Caco-2 (cell line): ENCODE measurements around the gene IRAK1. TPM values are rescaled to one million over a fixed set of nuclear protein-coding genes. Genes with fewer than 3 reads are reported as not detected.

Experiments
- BruUV-seq: library from RNA; stranded (reverse); fragments of 400-500 nt; replicated peaks from 2 replicates; lab custom pipeline; 2021; lab: Mats Ljungman, UMichigan
- CTCF ChIA-PET: fragments of 300-600 bp; sonication (Branson Sonifier 250); formaldehyde crosslinking; loops from one replicate; lab custom pipeline; 2022; ENCODE audit warnings: antibody characterized with exemption; lab: Charles Lee
- POLR2A ChIA-PET: fragments of 300-600 bp; sonication (Branson Sonifier 250); formaldehyde crosslinking; loops from one replicate; lab custom pipeline; 2022; ENCODE audit warnings: antibody characterized with exemption; lab: Charles Lee
- DNase-seq, 2 experiments: peaks; one replicate each; pipeline versions ENCODE4 v3.0.0 to v3.0.0-alpha.2; 2020 to 2022
- H3K27me3 ChIP-seq: replicated peaks from 2 replicates; pipeline ENCODE4 v1.6.0; 2011; ENCODE audit warnings: low read length; ENCODE audit not compliant: control insufficient read depth, insufficient read depth
- H3K36me3 ChIP-seq: 2 replicates; pipeline ENCODE4 v1.5.1; 2011; ENCODE audit warnings: low read length; ENCODE audit not compliant: control insufficient read depth, insufficient read depth
- H3K4me1 ChIP-seq: fragments of 250-450 bp; sonication (Bioruptor Pico); 2 replicates; pipeline ENCODE4 v1.5.1; 2020; ENCODE audit warnings: mild to moderate bottlenecking
- H3K4me3 ChIP-seq: 2 replicates; pipeline ENCODE4 v1.5.1; 2011; ENCODE audit warnings: low read depth, mild to moderate bottlenecking, control low read depth, low read length
- H3K9me3 ChIP-seq: fragments of 250-450 bp; sonication (Bioruptor Pico); 2 replicates; pipeline ENCODE4 v1.5.1; 2020; ENCODE audit warnings: mild to moderate bottlenecking, moderate library complexity
- H3K27ac Mint-ChIP-seq: one replicate; pipeline ENCODE4 v1.8.0; 2022; ENCODE audit warnings: mixed read lengths; ENCODE audit not compliant: unreplicated experiment
- H3K27me3 Mint-ChIP-seq: one replicate; pipeline ENCODE4 v1.8.0; 2022; ENCODE audit warnings: mixed read lengths; ENCODE audit not compliant: insufficient read depth, unreplicated experiment
- H3K36me3 Mint-ChIP-seq: one replicate; pipeline ENCODE4 v1.8.0; 2022; ENCODE audit warnings: mild to moderate bottlenecking, mixed read lengths; ENCODE audit not compliant: insufficient read depth, unreplicated experiment
- H3K4me1 Mint-ChIP-seq: one replicate; pipeline ENCODE4 v1.8.0; 2022; ENCODE audit warnings: low read depth, mixed read lengths; ENCODE audit not compliant: unreplicated experiment
- H3K4me3 Mint-ChIP-seq: one replicate; pipeline ENCODE4 v1.8.0; 2022; ENCODE audit warnings: mild to moderate bottlenecking, moderate library complexity, mixed read lengths; ENCODE audit not compliant: unreplicated experiment
- H3K9me3 Mint-ChIP-seq: one replicate; pipeline ENCODE4 v1.8.0; 2022; ENCODE audit warnings: mixed read lengths; ENCODE audit not compliant: unreplicated experiment
- intact Hi-C: fragments of 100-400 bp; cut with micrococcal nuclease; formaldehyde crosslinking; loops from one replicate; pipeline ENCODE4 v1.10.0; 2022; ENCODE audit not compliant: unreplicated experiment
- total RNA-seq: library from RNA; stranded (reverse); gene quantifications from 2 replicates; pipeline ENCODE4 v1.2.3, GENCODE V29; 2022
- TF ChIP-seq, protein P1 (sequence below), 2 experiments: fragments of 200-600 bp in 1 of 2; IDR thresholded peaks; 1 replicate in 1 of 2; 2 replicates in 1 of 2; pipeline versions ENCODE4 v1.5.1 to v1.8.0; 2011 to 2022; ENCODE audit warnings: antibody characterized with exemption in 1 of 2, control low read depth in 1 of 2, inconsistent platforms in 1 of 2, low read depth in 1 of 2, low read length in 1 of 2, mild to moderate bottlenecking in 1 of 2, moderate library complexity in 1 of 2; ENCODE audit not compliant: insufficient read depth in 1 of 2, severe bottlenecking in 1 of 2, unreplicated experiment in 1 of 2

The IRAK1 gene
- total RNA-seq, 1 experiment from 2014 or later: 119 TPM

- CTCF ChIA-PET: no interaction called here
- no peaks in the 10 kb centered on the region for H3K27me3 ChIP-seq
- Mint-ChIP-seq H3K27ac (no peak overlapping the region), H3K4me1 (no peaks in the 10 kb centered on the region), H3K9me3 (no peaks in the 10 kb centered on the region), H3K36me3 (peaks cover 23% of the 10 kb centered on the region), H3K4me3 (no peak overlapping the region), H3K27me3 (no peaks in the 10 kb centered on the region)
- H3K9me3 ChIP-seq: no peaks in the 10 kb centered on the region
- H3K4me3 ChIP-seq: no peak overlapping the region
- POLR2A ChIA-PET: no interaction called here
- H3K4me1 ChIP-seq: 0 out of 2 replicates have a peak, but pooled peaks cover 3% of the 10 kb centered on the region
- no peaks in the 10 kb centered on the region for H3K36me3 ChIP-seq
- no peak for DNase-seq
- intact Hi-C loops: no loop called here
- no TSS peak for BruUV-seq
- TF ChIP-seq, protein P1, sequence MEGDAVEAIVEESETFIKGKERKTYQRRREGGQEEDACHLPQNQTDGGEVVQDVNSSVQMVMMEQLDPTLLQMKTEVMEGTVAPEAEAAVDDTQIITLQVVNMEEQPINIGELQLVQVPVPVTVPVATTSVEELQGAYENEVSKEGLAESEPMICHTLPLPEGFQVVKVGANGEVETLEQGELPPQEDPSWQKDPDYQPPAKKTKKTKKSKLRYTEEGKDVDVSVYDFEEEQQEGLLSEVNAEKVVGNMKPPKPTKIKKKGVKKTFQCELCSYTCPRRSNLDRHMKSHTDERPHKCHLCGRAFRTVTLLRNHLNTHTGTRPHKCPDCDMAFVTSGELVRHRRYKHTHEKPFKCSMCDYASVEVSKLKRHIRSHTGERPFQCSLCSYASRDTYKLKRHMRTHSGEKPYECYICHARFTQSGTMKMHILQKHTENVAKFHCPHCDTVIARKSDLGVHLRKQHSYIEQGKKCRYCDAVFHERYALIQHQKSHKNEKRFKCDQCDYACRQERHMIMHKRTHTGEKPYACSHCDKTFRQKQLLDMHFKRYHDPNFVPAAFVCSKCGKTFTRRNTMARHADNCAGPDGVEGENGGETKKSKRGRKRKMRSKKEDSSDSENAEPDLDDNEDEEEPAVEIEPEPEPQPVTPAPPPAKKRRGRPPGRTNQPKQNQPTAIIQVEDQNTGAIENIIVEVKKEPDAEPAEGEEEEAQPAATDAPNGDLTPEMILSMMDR (IDR thresholded peaks at IDR 0.05; ENCODE audit: insufficient read depth in 1 of 2, low read depth in 1 of 2, low read length in 1 of 2, severe bottlenecking in 1 of 2, unreplicated experiment in 1 of 2): no peak
Measured at GRCh38 chrX:154057791-154058190, 38.1 kb upstream of the IRAK1 start.

- DNase-seq: peak; percentile 41 to 57
- Histone ChIP-seq H3K27me3 (no peaks in the 10 kb centered on the region), H3K36me3 (no peaks in the 10 kb centered on the region), H3K9me3 (no peaks in the 10 kb centered on the region), H3K4me1 (0 out of 2 replicates have a peak, but pooled peaks cover 3% of the 10 kb centered on the region), H3K4me3 (no peak overlapping the region)
- intact Hi-C loops: no loop called here
- no peaks in the 10 kb centered on the region for H3K9me3 Mint-ChIP-seq
- H3K4me1 Mint-ChIP-seq: no peaks in the 10 kb centered on the region
- TF ChIP-seq, protein P1 (IDR thresholded peaks at IDR 0.05; ENCODE audit: insufficient read depth in 1 of 2, low read depth in 1 of 2, low read length in 1 of 2, severe bottlenecking in 1 of 2, unreplicated experiment in 1 of 2): no peak
- peaks cover 27% of the 10 kb centered on the region for H3K36me3 Mint-ChIP-seq
- no peaks in the 10 kb centered on the region for H3K27me3 Mint-ChIP-seq
- CTCF ChIA-PET: no interaction called here
- no peak overlapping the region for H3K4me3 Mint-ChIP-seq
- no TSS peak for BruUV-seq
- POLR2A ChIA-PET: no interaction called here
- no peak overlapping the region for H3K27ac Mint-ChIP-seq
Measured at GRCh38 chrX:154056770-154057241, 37.1 kb upstream of the IRAK1 start.

DNA sequence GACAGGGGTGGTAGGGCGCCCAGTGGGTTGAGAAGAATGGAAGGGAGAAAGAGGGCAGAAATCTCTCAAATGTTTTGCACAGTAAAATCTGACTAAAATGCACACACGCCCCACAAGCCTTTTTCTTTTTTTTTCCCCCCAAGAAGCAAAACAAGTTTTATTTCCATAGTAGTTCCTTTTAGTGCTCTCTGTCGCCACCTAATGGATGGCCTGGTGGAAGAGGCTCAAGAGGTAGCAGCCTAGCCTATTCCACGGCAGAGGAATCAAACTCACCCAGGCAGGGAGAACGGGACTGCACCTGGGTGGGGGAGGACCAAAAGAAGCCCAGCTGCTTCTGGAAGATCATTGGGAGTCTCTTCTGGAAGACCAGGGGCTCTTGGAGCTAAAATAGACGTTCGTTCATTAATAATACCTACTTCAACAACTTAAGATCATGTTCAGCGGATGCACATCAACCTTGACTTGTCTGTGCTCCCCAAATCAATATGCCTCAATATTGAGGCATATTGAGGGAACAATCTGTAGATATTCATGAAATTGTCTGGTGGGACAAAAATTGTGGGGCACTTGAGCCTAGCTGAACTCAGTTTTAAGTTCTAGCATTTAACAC, 31.6 kb upstream of the IRAK1 start:
- H3K4me3 Mint-ChIP-seq: no peak overlapping the region
- Histone ChIP-seq H3K27me3 (no peaks in the 10 kb centered on the region), H3K36me3 (no peaks in the 10 kb centered on the region), H3K9me3 (no peaks in the 10 kb centered on the region), H3K4me1 (peaks cover 8% of the 10 kb centered on the region), H3K4me3 (no peak overlapping the region)
- CTCF ChIA-PET: no interaction called here
- H3K9me3 Mint-ChIP-seq: no peaks in the 10 kb centered on the region
- no peaks in the 10 kb centered on the region for H3K27me3 Mint-ChIP-seq
- POLR2A ChIA-PET: no interaction called here
- H3K4me1 Mint-ChIP-seq: peaks cover 22% of the 10 kb centered on the region
- TF ChIP-seq, protein P1 (IDR thresholded peaks at IDR 0.05; ENCODE audit: insufficient read depth in 1 of 2, low read depth in 1 of 2, low read length in 1 of 2, severe bottlenecking in 1 of 2, unreplicated experiment in 1 of 2): peak; percentile 55 to 69
- H3K27ac Mint-ChIP-seq: no peak overlapping the region
- DNase-seq: peak; percentile 53 to 66
- H3K36me3 Mint-ChIP-seq: peaks cover 50% of the 10 kb centered on the region
- BruUV-seq: no TSS peak
- intact Hi-C loops: no loop called here
